PC-9 (cell line): ENCODE measurements around the gene PRSS56.

Experiments
- EZH2 ChIP-seq: fragments of 200-600 bp; sonication (generic); IDR thresholded peaks from 2 replicates; pipeline ENCODE4 v1.8.0; 2017; ENCODE audit warnings: antibody characterized with exemption, low read depth
- TF ChIP-seq, protein P1 (sequence below): fragments of 200-600 bp; sonication (generic); conservative IDR thresholded peaks from 2 replicates; pipeline ENCODE4 v1.6.1; 2017; ENCODE audit warnings: mixed run types, antibody characterized with exemption, mild to moderate bottlenecking, moderate library complexity

- TF ChIP-seq, protein P1, sequence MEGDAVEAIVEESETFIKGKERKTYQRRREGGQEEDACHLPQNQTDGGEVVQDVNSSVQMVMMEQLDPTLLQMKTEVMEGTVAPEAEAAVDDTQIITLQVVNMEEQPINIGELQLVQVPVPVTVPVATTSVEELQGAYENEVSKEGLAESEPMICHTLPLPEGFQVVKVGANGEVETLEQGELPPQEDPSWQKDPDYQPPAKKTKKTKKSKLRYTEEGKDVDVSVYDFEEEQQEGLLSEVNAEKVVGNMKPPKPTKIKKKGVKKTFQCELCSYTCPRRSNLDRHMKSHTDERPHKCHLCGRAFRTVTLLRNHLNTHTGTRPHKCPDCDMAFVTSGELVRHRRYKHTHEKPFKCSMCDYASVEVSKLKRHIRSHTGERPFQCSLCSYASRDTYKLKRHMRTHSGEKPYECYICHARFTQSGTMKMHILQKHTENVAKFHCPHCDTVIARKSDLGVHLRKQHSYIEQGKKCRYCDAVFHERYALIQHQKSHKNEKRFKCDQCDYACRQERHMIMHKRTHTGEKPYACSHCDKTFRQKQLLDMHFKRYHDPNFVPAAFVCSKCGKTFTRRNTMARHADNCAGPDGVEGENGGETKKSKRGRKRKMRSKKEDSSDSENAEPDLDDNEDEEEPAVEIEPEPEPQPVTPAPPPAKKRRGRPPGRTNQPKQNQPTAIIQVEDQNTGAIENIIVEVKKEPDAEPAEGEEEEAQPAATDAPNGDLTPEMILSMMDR: no peak
- TF ChIP-seq EZH2: no peak
Measured at GRCh38 chr2:232482301-232483238, 37.6 kb upstream of the PRSS56 start.
